H1 (cell line): Measurements from ENCODE around the gene H2BK1. TPM values are rescaled to one million over a fixed set of nuclear protein-coding genes. Genes with fewer than 3 reads are reported as not detected.

ENCODE experiments used
- BRCA1 ChIP-seq: IDR thresholded peaks from 2 replicates; pipeline ENCODE4 v1.6.1; 2012; ENCODE audit warnings: low read depth, low read length, improper control_type of control experiment
- CTBP2 ChIP-seq: IDR thresholded peaks from 2 replicates; pipeline ENCODE4 v1.7.0; 2011; ENCODE audit warnings: borderline replicate concordance, mild to moderate bottlenecking, moderate library complexity, mixed read lengths, low read length; ENCODE audit not compliant: insufficient read depth, insufficient read length
- TAF1 ChIP-seq: IDR thresholded peaks from 2 replicates; pipeline ENCODE4 v1.6.1; 2011; ENCODE audit warnings: mild to moderate bottlenecking, low read depth, low read length
- TAF7 ChIP-seq: optimal IDR thresholded peaks from 2 replicates; pipeline ENCODE3; 2011; ENCODE audit warnings: low read depth, mild to moderate bottlenecking, inconsistent platforms, low read length, moderate library complexity, borderline replicate concordance
- YY1 ChIP-seq: IDR thresholded peaks from 2 replicates; pipeline ENCODE4 v1.6.1; 2011; ENCODE audit warnings: low read depth, mild to moderate bottlenecking, low read length
- polyA plus RNA-seq, 7 experiments: library from polyadenylated mRNA; depleted of rRNA in 3 of 7; stranded (reverse) in 5 of 7; unstranded in 2 of 7; fragments of >200 nt in 5 of 7; fragments of 200-250 nt in 2 of 7; gene quantifications; 1 replicate in 5 of 7; 2 replicates in 1 of 7; 4 replicates in 1 of 7; pipeline versions ENCODE4 v1.2.1 to v1.2.3, GENCODE V29; 2011 to 2013; ENCODE audit warnings: missing spikeins in 2 of 7, mixed read lengths in 2 of 7
- total RNA-seq: library from RNA; stranded (reverse); fragmentation: NEBNext Ultra II Directional; extraction: Animal tissue kit (Norgen Biotek cat#: 25700); gene quantifications from 2 replicates; pipeline ENCODE4 v1.2.1, GENCODE V29; 2021
- TF ChIP-seq, protein P1 (sequence below): IDR thresholded peaks from 2 replicates; pipeline ENCODE4 v1.6.1; 2011; ENCODE audit warnings: low read length, improper control_type of control experiment

The H2BK1 gene
- total and polyA plus RNA-seq, 2 of the 8 experiments (the other 6 are each of a cell fraction or from before 2014, with no cell fraction given) = not detected

DNA sequence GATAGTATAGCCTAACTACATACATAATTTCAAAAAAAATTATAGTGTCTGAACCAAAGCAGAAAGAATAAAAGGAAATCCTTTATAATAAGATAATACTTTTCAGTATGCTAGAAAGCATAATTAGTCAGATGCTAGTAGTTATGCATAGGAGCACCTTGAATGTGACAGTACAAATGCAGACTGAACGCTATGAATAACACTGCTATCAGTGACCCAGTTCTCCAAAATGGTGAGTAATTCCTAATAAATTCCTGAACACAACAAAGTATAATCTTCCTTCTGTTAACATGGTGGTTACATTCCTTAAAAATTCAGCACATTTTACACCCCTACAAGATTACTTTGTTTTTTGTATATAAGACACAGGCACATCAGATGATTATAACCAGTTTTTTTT is 20.8 kb upstream of the H2BK1 start (continued):
- TF ChIP-seq BRCA1 (no peak), TAF1 (no peak), TAF7 (no peak), CTBP2 (no peak), YY1 (no peak)
- TF ChIP-seq, protein P1, sequence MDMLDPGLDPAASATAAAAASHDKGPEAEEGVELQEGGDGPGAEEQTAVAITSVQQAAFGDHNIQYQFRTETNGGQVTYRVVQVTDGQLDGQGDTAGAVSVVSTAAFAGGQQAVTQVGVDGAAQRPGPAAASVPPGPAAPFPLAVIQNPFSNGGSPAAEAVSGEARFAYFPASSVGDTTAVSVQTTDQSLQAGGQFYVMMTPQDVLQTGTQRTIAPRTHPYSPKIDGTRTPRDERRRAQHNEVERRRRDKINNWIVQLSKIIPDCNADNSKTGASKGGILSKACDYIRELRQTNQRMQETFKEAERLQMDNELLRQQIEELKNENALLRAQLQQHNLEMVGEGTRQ = no peak
